Fibroblast of skin of scalp (primary cell): Measurements from ENCODE around the gene XIRP1.
"Not testable (repeated sequence)": the region's sequence is repeated elsewhere in the genome, so short reads cannot be mapped to it uniquely, and the experiment has no call there.

Source experiments
- DNase-seq: peaks from one replicate; pipeline ENCODE4 v3.0.0-alpha.2; 2013

Gene XIRP1

GRCh38 chr3:39185326-39185958, 7.0 kb downstream of the XIRP1 start:
- DNase-seq: no peak

GRCh38 chr3:39184968-39185285, 7.5 kb downstream of the XIRP1 start:
- no peak for DNase-seq

- DNase-seq: no peak
Observed at GRCh38 chr3:39184081-39184967, 8.1 kb downstream of the XIRP1 start.

- DNase-seq: no peak
Observed at GRCh38 chr3:39183211-39184080, 8.9 kb downstream of the XIRP1 start.

- no peak for DNase-seq
Observed at GRCh38 chr3:39181408-39182335, 10.7 kb downstream of the XIRP1 start.

- peak; percentile 72 for DNase-seq
Observed at GRCh38 chr3:39180546-39181346, 11.6 kb downstream of the XIRP1 start.

GRCh38 chr3:39180183-39180545, 12.2 kb downstream of the XIRP1 start:
- DNase-seq: no peak

- DNase-seq: no peak
Observed at GRCh38 chr3:39178553-39178952, 13.8 kb downstream of the XIRP1 start.

- DNase-seq: peak; percentile 95
Observed at GRCh38 chr3:39177708-39178332, 14.6 kb downstream of the XIRP1 start.

GRCh38 chr3:39176025-39176714, 16.2 kb downstream of the XIRP1 start:
- no peak for DNase-seq

- no peak for DNase-seq
Observed at GRCh38 chr3:39173318-39174125, 18.9 kb downstream of the XIRP1 start.

GRCh38 chr3:39171860-39172259, 20.5 kb downstream of the XIRP1 start:
- no peak for DNase-seq

- not testable (repeated sequence) for DNase-seq
Observed at GRCh38 chr3:39170877-39171276, 21.5 kb downstream of the XIRP1 start.

- DNase-seq: no peak
Observed at GRCh38 chr3:39170461-39170860, 21.9 kb downstream of the XIRP1 start.

GRCh38 chr3:39169712-39170111, 22.7 kb downstream of the XIRP1 start:
- DNase-seq: no peak

- DNase-seq: no peak
Observed at GRCh38 chr3:39168156-39168780, 24.1 kb downstream of the XIRP1 start.

GRCh38 chr3:39166932-39167532, 25.4 kb downstream of the XIRP1 start:
- DNase-seq: peak; percentile 90

- peak; percentile 97 for DNase-seq
Observed at GRCh38 chr3:39166134-39166710, 26.2 kb downstream of the XIRP1 start.
